VCaP (cell line): Measurements from ENCODE around the gene GPX5.

Experiments
- H3K27ac ChIP-seq: fragments of 450-650 bp; 2 replicates; pipeline ENCODE4 v1.5.1; 2017
- TF ChIP-seq, protein P1 (sequence below): fragments of 450-650 bp; conservative IDR thresholded peaks from 2 replicates; pipeline ENCODE4 v1.5.1; 2017; ENCODE audit warnings: mild to moderate bottlenecking, moderate library complexity

Gene GPX5

DNA sequence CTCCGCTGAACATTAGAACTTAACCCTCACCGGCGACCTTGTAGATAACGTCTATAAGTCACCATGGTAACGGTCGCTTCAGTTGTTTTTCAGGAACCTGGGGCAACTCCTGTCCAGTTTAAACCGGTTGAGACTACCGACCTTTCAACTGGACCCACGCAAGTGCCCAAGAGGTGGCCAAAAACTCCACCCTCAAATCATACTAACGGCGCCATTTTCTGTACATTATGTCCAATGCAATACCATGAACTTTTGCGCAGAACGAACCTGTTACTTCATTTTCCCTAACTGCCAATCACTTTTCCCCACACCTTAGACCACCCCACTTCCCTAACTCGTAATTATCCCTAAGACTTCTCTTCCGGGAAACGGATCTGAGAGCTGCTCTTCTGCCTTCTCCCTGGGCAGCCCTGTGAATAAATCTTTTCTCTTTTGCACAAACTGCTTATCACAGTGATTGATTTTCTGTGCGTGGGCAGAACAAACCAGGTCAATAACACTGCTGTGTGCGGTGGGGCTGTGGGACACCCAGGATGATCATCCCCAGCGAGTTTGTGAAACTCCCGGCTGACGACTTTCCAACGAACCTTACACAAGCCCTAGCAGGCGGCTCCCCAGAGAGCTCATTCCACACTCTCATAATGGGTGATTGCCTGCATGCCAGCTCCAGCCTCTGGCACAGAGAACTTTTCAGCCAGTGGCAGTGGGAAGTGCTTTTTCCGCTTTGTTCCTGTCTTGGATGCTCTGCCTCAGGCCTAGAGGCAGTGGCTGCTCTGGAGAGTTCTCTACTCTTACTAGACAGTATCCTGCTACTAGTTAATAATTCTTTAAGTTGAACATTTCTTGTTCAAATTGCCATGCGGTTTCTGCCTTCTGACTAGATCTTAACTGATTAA is 28.6 kb downstream of the GPX5 start:
- no peak overlapping the region for H3K27ac ChIP-seq

DNA sequence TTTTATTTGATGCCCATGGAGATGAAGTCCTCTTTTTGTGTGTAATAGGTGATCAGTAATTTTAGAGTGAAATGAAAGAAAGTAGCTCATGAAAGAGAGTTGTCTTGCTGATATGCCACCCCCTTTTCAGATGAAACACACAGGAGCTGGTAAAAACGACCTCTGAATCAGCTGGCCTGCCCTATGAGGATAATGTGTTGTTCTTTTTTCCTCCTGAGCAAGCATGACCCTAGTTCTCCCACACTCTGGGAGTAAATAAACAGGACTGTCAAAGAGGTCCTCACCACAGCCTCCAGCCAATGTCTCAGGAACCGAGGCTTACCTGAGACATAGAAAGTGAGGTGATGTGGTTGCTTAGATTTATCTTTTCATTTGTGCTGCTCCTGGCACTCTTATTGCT is 29.5 kb downstream of the GPX5 start:
- TF ChIP-seq, protein P1, sequence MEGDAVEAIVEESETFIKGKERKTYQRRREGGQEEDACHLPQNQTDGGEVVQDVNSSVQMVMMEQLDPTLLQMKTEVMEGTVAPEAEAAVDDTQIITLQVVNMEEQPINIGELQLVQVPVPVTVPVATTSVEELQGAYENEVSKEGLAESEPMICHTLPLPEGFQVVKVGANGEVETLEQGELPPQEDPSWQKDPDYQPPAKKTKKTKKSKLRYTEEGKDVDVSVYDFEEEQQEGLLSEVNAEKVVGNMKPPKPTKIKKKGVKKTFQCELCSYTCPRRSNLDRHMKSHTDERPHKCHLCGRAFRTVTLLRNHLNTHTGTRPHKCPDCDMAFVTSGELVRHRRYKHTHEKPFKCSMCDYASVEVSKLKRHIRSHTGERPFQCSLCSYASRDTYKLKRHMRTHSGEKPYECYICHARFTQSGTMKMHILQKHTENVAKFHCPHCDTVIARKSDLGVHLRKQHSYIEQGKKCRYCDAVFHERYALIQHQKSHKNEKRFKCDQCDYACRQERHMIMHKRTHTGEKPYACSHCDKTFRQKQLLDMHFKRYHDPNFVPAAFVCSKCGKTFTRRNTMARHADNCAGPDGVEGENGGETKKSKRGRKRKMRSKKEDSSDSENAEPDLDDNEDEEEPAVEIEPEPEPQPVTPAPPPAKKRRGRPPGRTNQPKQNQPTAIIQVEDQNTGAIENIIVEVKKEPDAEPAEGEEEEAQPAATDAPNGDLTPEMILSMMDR: no peak
- no peak overlapping the region for H3K27ac ChIP-seq

More for the DNA sequence above, 28.6 kb downstream of the GPX5 start:
- TF ChIP-seq, protein P1: no peak

DNA sequence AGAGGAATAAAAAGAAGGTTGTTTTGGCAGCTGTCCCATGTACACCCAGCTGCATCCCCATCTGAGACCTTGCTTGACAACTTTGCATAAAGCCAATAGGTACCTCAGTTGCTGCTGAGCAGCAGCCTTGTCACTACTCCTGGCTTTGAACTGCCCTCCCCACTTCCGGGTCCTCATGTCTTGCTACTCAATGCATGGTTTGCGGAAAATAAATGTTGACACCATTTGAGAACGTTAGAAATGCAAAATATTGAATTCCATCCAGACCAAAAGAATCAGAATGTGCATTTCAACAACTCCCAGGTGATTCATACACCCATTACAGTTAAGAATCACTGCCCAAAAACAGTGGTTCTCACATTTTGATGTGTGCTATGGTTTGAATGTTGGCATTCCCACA is 32.9 kb downstream of the GPX5 start:
- TF ChIP-seq, protein P1: no peak
- peak overlapping the region; percentile 74 for H3K27ac ChIP-seq

DNA sequence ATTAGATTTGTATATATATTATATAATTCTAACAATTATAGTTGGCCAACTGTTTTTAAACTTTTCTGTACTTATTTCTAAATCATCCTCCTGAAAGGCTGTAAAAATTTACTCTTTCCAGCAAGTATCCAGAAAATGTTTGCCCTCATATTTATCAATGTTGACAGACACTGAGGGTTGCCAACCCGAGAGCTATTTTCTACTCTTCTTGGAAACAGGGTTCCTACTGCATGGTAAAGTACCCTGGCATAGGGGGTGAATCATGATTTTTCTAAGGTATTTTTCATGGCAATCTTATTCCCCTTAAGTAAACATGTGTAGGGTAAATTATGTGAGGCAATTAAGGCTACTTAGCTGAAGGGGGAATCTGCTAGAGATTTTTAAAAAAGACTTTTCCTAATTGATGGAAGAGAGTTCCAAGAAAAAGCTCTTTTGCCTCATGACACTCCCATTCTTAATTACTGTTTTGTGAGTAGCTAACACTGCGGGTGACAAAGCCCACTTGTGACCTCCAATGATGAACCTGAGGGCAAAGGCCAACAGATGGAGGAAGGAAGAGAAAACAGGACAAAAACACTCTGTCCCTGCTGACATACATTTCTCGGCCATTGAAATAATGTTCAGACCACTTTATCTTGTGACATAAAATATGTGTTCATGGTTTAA is 37.9 kb downstream of the GPX5 start:
- TF ChIP-seq, protein P1: no peak
- H3K27ac ChIP-seq: peak overlapping the region; percentile 1; the same call in 1 of the 2 replicates

DNA sequence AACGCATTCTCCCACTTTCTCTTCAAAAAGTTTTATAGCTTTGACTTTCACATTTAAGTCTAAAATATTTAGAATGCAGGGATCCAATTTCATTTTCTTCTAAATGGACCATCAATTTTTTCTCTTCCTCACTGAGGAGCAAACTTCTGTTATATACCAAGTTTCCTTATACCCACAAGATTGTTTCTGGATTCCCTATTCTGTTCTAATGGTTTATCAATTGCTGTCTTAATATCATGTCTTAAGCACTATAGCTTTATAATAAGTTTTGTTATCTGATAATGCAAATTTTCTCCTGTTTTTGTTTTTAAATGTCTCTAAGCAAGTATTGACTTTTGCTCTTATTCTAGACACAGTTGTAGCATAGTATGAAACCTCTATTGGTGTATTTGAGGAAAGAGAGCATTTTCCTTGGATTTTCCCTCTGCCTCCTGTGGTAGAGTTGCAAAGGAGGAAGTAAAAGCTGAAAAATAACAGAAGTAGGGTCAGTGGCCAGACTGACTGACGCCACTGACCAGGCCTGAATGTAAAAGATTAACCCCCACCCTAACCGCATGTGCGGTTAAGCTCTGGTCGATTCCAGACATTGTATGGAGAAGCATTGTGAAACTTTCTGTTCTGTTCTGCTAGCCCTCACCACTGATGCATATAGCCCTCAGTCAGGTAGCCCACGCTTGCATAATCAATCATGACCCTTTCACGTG is 40.3 kb downstream of the GPX5 start:
- no peak overlapping the region for H3K27ac ChIP-seq
- TF ChIP-seq, protein P1: no peak

DNA sequence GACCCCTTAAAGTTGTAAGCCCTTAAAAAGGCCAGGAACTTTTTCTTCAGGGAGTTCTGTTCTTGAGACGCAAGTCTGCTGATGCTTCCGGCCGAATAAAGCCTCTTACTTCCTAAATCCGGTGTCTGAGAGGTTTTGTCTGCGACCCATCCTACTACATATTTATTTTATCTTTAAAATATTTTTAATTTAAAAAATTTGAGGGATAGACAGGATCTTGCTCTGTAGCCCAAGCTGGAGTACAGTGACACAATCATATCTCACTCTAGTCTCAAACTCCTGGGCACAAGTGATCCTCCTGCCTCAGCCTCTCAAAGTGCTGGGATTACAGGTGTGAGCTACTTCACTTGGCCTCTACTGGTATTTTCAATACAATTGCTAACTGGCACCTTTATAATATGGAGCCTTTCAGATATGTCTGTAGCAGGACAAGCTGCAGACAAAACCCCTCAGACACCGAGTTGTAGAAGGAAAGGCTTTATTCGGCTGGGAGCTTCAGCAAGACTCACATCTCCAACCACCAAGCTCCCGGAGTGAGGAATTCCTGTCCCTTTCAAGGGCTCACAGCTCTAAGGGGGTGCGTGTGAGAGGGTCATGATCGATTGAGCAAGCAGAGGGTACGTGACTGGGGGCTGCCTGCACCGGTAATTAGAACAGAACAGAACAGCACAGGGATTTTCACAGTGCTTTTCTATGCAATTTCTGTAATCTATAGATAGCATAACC is 41.0 kb downstream of the GPX5 start:
- TF ChIP-seq, protein P1: no peak
- H3K27ac ChIP-seq: no peak overlapping the region
